IMR-90 (cell line): ENCODE measurements around the gene CENPM. TPM values are rescaled to one million over a fixed set of nuclear protein-coding genes. Genes with fewer than 3 reads are reported as not detected.
A peak's percentile ranks its signal among the peaks of the same experiment; 100 is the strongest.

Experiments used
- ATAC-seq: fragments of 200-7000 bp; cut with Tn5 transposase; 2 replicates; pipeline ENCODE4 v1.9.1; 2020; ENCODE audit warnings: low read depth, mild to moderate bottlenecking, moderate library complexity
- BruUV-seq: library from RNA; stranded (reverse); fragments of 400-500 nt; replicated peaks from 2 replicates; lab custom pipeline; 2021; lab: Mats Ljungman, UMichigan
- CTCF ChIA-PET: fragments of 300-600 bp; formaldehyde crosslinking; extraction: SDS; loops from one replicate; lab custom pipeline; 2021; ENCODE audit warnings: antibody characterized with exemption; lab: Yijun Ruan, JAX
- POLR2A ChIA-PET: fragments of 300-600 bp; sonication (Branson Sonifier 250); formaldehyde crosslinking; loops from one replicate; lab custom pipeline; 2022; ENCODE audit warnings: antibody characterized with exemption; ENCODE audit not compliant: unreplicated experiment; lab: Charles Lee
- DNase-seq: peaks from one replicate; pipeline ENCODE4 v3.0.0; 2013
- H2AFZ ChIP-seq: replicated peaks from 2 replicates; pipeline ENCODE3; 2013; ENCODE audit warnings: low read length, mild to moderate bottlenecking; ENCODE audit not compliant: poor library complexity
- H2AK5ac ChIP-seq: 2 replicates; pipeline ENCODE4 v1.6.1; 2013; ENCODE audit warnings: low read depth, low read length, inconsistent platforms
- H2AK9ac ChIP-seq: replicated peaks from 2 replicates; pipeline ENCODE3; 2013; ENCODE audit warnings: mild to moderate bottlenecking, low read depth, low read length, moderate library complexity; ENCODE audit not compliant: poor library complexity
- H2BK120ac ChIP-seq: 2 replicates; pipeline ENCODE4 v1.6.1; 2013; ENCODE audit warnings: low read depth, low read length, inconsistent platforms
- H2BK15ac ChIP-seq: 3 replicates; pipeline ENCODE4 v1.6.1; 2013; ENCODE audit warnings: low read depth, low read length, inconsistent platforms
- H2BK20ac ChIP-seq: 2 replicates; pipeline ENCODE4 v1.6.1; 2013; ENCODE audit warnings: low read depth, mild to moderate bottlenecking, inconsistent platforms, low read length, moderate library complexity
- H2BK5ac ChIP-seq: 2 replicates; pipeline ENCODE4 v1.6.1; 2013; ENCODE audit warnings: mild to moderate bottlenecking, low read depth, low read length, inconsistent platforms; ENCODE audit not compliant: poor library complexity, severe bottlenecking
- H3K14ac ChIP-seq: replicated peaks from 2 replicates; pipeline ENCODE4 v1.6.1; 2013; ENCODE audit warnings: low read depth, low read length, inconsistent platforms
- H3K18ac ChIP-seq: 2 replicates; pipeline ENCODE4 v1.6.1; 2013; ENCODE audit warnings: low read depth, low read length, control low read depth
- H3K23ac ChIP-seq: 2 replicates; pipeline ENCODE4 v1.6.1; 2013; ENCODE audit warnings: low read depth, low read length, inconsistent platforms
- H3K27ac ChIP-seq: 2 replicates; pipeline ENCODE4 v1.5.1; 2013; ENCODE audit warnings: mild to moderate bottlenecking, control low read depth, low read length; ENCODE audit not compliant: insufficient read depth
- H3K27me3 ChIP-seq: 2 replicates; pipeline ENCODE4 v1.6.1; 2013; ENCODE audit warnings: low read length; ENCODE audit not compliant: control insufficient read depth, insufficient read depth
- H3K36me3 ChIP-seq: 2 replicates; pipeline ENCODE4 v1.6.1; 2013; ENCODE audit warnings: low read length, mixed read lengths; ENCODE audit not compliant: control insufficient read depth, insufficient read depth
- H3K4ac ChIP-seq: 2 replicates; pipeline ENCODE4 v1.6.1; 2013; ENCODE audit warnings: low read depth, low read length, inconsistent platforms
- H3K4me1 ChIP-seq: 2 replicates; pipeline ENCODE4 v1.6.1; 2013; ENCODE audit warnings: low read length, mixed read lengths; ENCODE audit not compliant: control insufficient read depth, insufficient read depth
- H3K4me2 ChIP-seq: 2 replicates; pipeline ENCODE4 v1.6.1; 2013; ENCODE audit warnings: low read depth, mild to moderate bottlenecking, control low read depth, low read length, moderate library complexity
- H3K4me3 ChIP-seq: 2 replicates; pipeline ENCODE4 v1.5.1; 2013; ENCODE audit warnings: low read depth, mild to moderate bottlenecking, control low read depth, low read length, moderate library complexity; ENCODE audit not compliant: insufficient read depth
- H3K56ac ChIP-seq: 2 replicates; pipeline ENCODE4 v1.6.1; 2013; ENCODE audit warnings: low read length, inconsistent platforms; ENCODE audit not compliant: insufficient read depth; ENCODE audit errors: extremely low read depth
- H3K79me1 ChIP-seq, 2 experiments: 2 replicates each; pipeline ENCODE4 v1.6.1; 2013; ENCODE audit warnings: low read length in 2 of 2, inconsistent platforms in 1 of 2, low read depth in 1 of 2
- H3K9ac ChIP-seq: 2 replicates; pipeline ENCODE4 v1.6.1; 2013; ENCODE audit warnings: low read depth, low read length, control low read depth
- H3K9me1 ChIP-seq: 2 replicates; pipeline ENCODE4 v1.6.1; 2013; ENCODE audit warnings: low read length, inconsistent platforms; ENCODE audit not compliant: insufficient read depth
- H3K9me3 ChIP-seq: 2 replicates; pipeline ENCODE4 v1.6.1; 2013; ENCODE audit warnings: low read length; ENCODE audit not compliant: control insufficient read depth, insufficient read depth
- H4K20me1 ChIP-seq: 2 replicates; pipeline ENCODE4 v1.6.1; 2013; ENCODE audit warnings: low read length, inconsistent platforms; ENCODE audit not compliant: insufficient read depth
- H4K5ac ChIP-seq: 2 replicates; pipeline ENCODE4 v1.6.1; 2013; ENCODE audit warnings: mild to moderate bottlenecking, low read depth, low read length, control low read depth
- H4K8ac ChIP-seq, 2 experiments: 2 replicates each; pipeline ENCODE4 v1.6.1; 2013; ENCODE audit warnings: low read depth in 2 of 2, low read length in 2 of 2, control low read depth in 1 of 2, inconsistent platforms in 1 of 2
- H4K91ac ChIP-seq: 2 replicates; pipeline ENCODE4 v1.6.1; 2013; ENCODE audit warnings: low read depth, low read length, inconsistent platforms; ENCODE audit not compliant: insufficient read depth
- BHLHE40 ChIP-seq: fragments of 150-350 bp; IDR thresholded peaks from 2 replicates; pipeline ENCODE4 v1.6.1; 2016; ENCODE audit warnings: mild to moderate bottlenecking, low read depth, low read length
- CEBPB ChIP-seq: IDR thresholded peaks from 2 replicates; pipeline ENCODE4 v1.6.1; 2012; ENCODE audit warnings: low read depth, low read length, improper control_type of control experiment
- CHD1 ChIP-seq: IDR thresholded peaks from 2 replicates; pipeline ENCODE4 v1.6.1; 2012; ENCODE audit warnings: low read depth, low read length, improper control_type of control experiment
- ELK1 ChIP-seq: fragments of 150-350 bp; IDR thresholded peaks from 2 replicates; pipeline ENCODE4 v1.6.1; 2016; ENCODE audit warnings: low read depth, mild to moderate bottlenecking, low read length, moderate library complexity, borderline replicate concordance
- FOS ChIP-seq: fragments of 150-350 bp; IDR thresholded peaks from 2 replicates; pipeline ENCODE4 v1.6.1; 2016; ENCODE audit warnings: low read depth, low read length
- MAFK ChIP-seq: IDR thresholded peaks from 2 replicates; pipeline ENCODE4 v1.6.1; 2012; ENCODE audit warnings: low read depth, low read length, improper control_type of control experiment
- MAZ ChIP-seq: IDR thresholded peaks from 2 replicates; pipeline ENCODE4 v1.6.1; 2012; ENCODE audit warnings: low read depth, mild to moderate bottlenecking, low read length, improper control_type of control experiment, moderate library complexity, borderline replicate concordance
- MXI1 ChIP-seq: IDR thresholded peaks from 2 replicates; pipeline ENCODE4 v1.6.1; 2012; ENCODE audit warnings: low read depth, mild to moderate bottlenecking, low read length, moderate library complexity, borderline replicate concordance
- NFE2L2 ChIP-seq: fragments of 150-350 bp; IDR thresholded peaks from 2 replicates; pipeline ENCODE4 v1.6.1; 2016; ENCODE audit warnings: low read depth, mild to moderate bottlenecking, low read length
- RAD21 ChIP-seq: IDR thresholded peaks from 2 replicates; pipeline ENCODE4 v1.6.1; 2012; ENCODE audit warnings: low read length, improper control_type of control experiment
- RCOR1 ChIP-seq: IDR thresholded peaks from 2 replicates; pipeline ENCODE4 v1.6.1; 2012; ENCODE audit warnings: mild to moderate bottlenecking, low read length, improper control_type of control experiment; ENCODE audit not compliant: insufficient replicate concordance
- USF2 ChIP-seq: fragments of 150-350 bp; IDR thresholded peaks from 2 replicates; pipeline ENCODE4 v1.6.1; 2017; ENCODE audit warnings: mild to moderate bottlenecking, antibody characterized with exemption, low read length, low read depth
- WGBS, 2 experiments: methylation state at CpG; one replicate each; pipeline versions ENCODE4 v1.1.5 to v1.1.7; 2013; ENCODE audit warnings: missing lambda C conversion rate in 2 of 2; ENCODE audit not compliant: insufficient read length in 1 of 2; ENCODE audit errors: extremely low coverage in 2 of 2; 5-methylcytosine and 5-hydroxymethylcytosine counted together
- dilution Hi-C: fragments of 300-500 bp; cut with HindIII; formaldehyde crosslinking; loops from one replicate; pipeline ENCODE4 v1.14.3; 2018; ENCODE audit warnings: low sequenced_read_pairs; ENCODE audit not compliant: unreplicated experiment
- in situ Hi-C: fragments of 300-500 bp; cut with MboI; formaldehyde crosslinking; loops from 3 replicates; pipeline ENCODE4 v1.14.3; 2019; ENCODE audit warnings: low sequenced_read_pairs, inconsistent platforms, mixed read lengths
- intact Hi-C: fragments of 100-400 bp; cut with micrococcal nuclease; formaldehyde crosslinking; loops from 2 replicates; pipeline ENCODE4 v1.10.0; 2022
- polyA plus RNA-seq, 3 experiments: library from polyadenylated mRNA; depleted of rRNA; stranded (reverse); fragments of >200 nt; gene quantifications; 2 replicates each; pipeline ENCODE4 v1.2.3, GENCODE V29; 2012; ENCODE audit warnings: low replicate concordance in 1 of 3
- total RNA-seq: library from RNA; depleted of rRNA; stranded (reverse); fragments of >200 nt; gene quantifications from 2 replicates; pipeline ENCODE4 v1.2.3, GENCODE V29; 2012
- TF ChIP-seq, protein P1 (sequence below): conservative IDR thresholded peaks from 2 replicates; pipeline ENCODE4 v1.5.1; 2012; ENCODE audit warnings: mild to moderate bottlenecking, low read depth, low read length, improper control_type of control experiment

The CENPM gene
- total and polyA plus RNA-seq, 2 of the 4 experiments (the other 2 are of a cell fraction), result 18.1 to 20.1 TPM

- Histone ChIP-seq H3K36me3 (no peaks in the 10 kb centered on the region), H3K4me2 (no peak overlapping the region), H2AK5ac (peak overlapping the region; percentile 2; the same call in 1 of the 2 replicates), H2AFZ (peak overlapping the region; percentile 49), H4K8ac (peak overlapping the region in 1 of 2 experiments; percentile 16; a peak in 1 of 4 replicates), H3K18ac (no peak overlapping the region), H3K4ac (peak overlapping the region; percentile 15; the same call in 1 of the 2 replicates), H3K9me1 (no peaks in the 10 kb centered on the region), H3K14ac (no peak overlapping the region), H3K4me1 (peaks cover 8% of the 10 kb centered on the region), H4K5ac (no peak overlapping the region), H2BK15ac (no peak overlapping the region), H2BK20ac (no peak overlapping the region), H3K4me3 (no peak overlapping the region), H3K27ac (no peak overlapping the region), H3K9ac (no peak overlapping the region), H2BK5ac (no peak overlapping the region), H3K79me1 (peaks cover 0 to 17% of the 10 kb centered on the region in 2 experiments; a peak in 2 of 4 replicates), H3K56ac (no peak overlapping the region), H2BK120ac (no peak overlapping the region), H2AK9ac (no peak overlapping the region), H3K23ac (no peak overlapping the region), H4K91ac (no peak overlapping the region; the same call in 1 of the 2 replicates), H3K27me3 (no peaks in the 10 kb centered on the region), H4K20me1 (peaks cover 6% of the 10 kb centered on the region; the same call in 1 of the 2 replicates), H3K9me3 (no peaks in the 10 kb centered on the region)
- POLR2A ChIA-PET, result interaction anchor here (0.5 kb wide), 1 partner anchor 225 kb away, joined by 3 read pairs; no protein-coding TSS in a partner anchor
- dilution Hi-C loops (no loop called here), intact Hi-C loops (no loop called here), in situ Hi-C loops (loop anchor here (5.0 kb wide), 1 partner anchor 243 kb away; the partner anchor contains the start of gene MEI1)
- 78% methylated on average over 4 of the region's 13 CpGs; no CpG with 5 or more reads in 1 of the 2 experiments for WGBS, 2 experiments
- ATAC-seq (no peak), DNase-seq (no peak)
- no TSS peak for BruUV-seq
- CTCF ChIA-PET, result interaction anchor here (0.6 to 2.0 kb wide), 11 partner anchors 12 to 246 kb away, joined by 3 to 26 read pairs (median 4); partner anchors contain the start of gene TNFRSF13C
- TF ChIP-seq NFE2L2 (no peak), CHD1 (no peak), MXI1 (no peak), ELK1 (no peak), MAZ (no peak), RAD21 (no peak), CEBPB (no peak), FOS (no peak), USF2 (no peak), BHLHE40 (no peak), MAFK (no peak), RCOR1 (no peak)
- TF ChIP-seq, protein P1, sequence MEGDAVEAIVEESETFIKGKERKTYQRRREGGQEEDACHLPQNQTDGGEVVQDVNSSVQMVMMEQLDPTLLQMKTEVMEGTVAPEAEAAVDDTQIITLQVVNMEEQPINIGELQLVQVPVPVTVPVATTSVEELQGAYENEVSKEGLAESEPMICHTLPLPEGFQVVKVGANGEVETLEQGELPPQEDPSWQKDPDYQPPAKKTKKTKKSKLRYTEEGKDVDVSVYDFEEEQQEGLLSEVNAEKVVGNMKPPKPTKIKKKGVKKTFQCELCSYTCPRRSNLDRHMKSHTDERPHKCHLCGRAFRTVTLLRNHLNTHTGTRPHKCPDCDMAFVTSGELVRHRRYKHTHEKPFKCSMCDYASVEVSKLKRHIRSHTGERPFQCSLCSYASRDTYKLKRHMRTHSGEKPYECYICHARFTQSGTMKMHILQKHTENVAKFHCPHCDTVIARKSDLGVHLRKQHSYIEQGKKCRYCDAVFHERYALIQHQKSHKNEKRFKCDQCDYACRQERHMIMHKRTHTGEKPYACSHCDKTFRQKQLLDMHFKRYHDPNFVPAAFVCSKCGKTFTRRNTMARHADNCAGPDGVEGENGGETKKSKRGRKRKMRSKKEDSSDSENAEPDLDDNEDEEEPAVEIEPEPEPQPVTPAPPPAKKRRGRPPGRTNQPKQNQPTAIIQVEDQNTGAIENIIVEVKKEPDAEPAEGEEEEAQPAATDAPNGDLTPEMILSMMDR, result no peak
These were observed 6.7 kb downstream of the CENPM start for GRCh38 chr22:41939981-41940831.
